CD4-positive, alpha-beta memory T cell (primary cell): ENCODE measurements around the gene OR4D9. TPM values are rescaled to one million over a fixed set of nuclear protein-coding genes. Genes with fewer than 3 reads are reported as not detected.

Source experiments
- CTCF ChIA-PET: fragments of 350-600 bp; sonication (Branson Sonifier 250); formaldehyde crosslinking; loops from one replicate; lab custom pipeline; 2021; ENCODE audit warnings: inconsistent platforms; ENCODE audit not compliant: partially characterized antibody; lab: Charles Lee
- POLR2A ChIA-PET: fragments of 350-600 bp; sonication (Branson Sonifier 250); formaldehyde crosslinking; loops from one replicate; lab custom pipeline; 2021; ENCODE audit not compliant: partially characterized antibody; lab: Charles Lee
- DNase-seq, 5 donors: peaks; one replicate each; pipeline versions ENCODE4 v3.0.0 to v3.0.0-alpha.2; 2020 to 2022; ENCODE audit warnings: mixed read lengths in 1 of 5
- H3K27ac ChIP-seq: one replicate; pipeline ENCODE4 v1.7.0; 2013; ENCODE audit warnings: low read depth, low read length
- H3K27me3 ChIP-seq: 2 replicates; pipeline ENCODE4 v1.7.0; 2013; ENCODE audit warnings: mild to moderate bottlenecking, low read length, moderate library complexity; ENCODE audit not compliant: insufficient read depth
- H3K36me3 ChIP-seq: 2 replicates; pipeline ENCODE4 v1.7.0; 2013; ENCODE audit warnings: mild to moderate bottlenecking, low read length, moderate library complexity; ENCODE audit not compliant: insufficient read depth
- H3K4me1 ChIP-seq: 2 replicates; pipeline ENCODE4 v1.7.0; 2013; ENCODE audit warnings: mild to moderate bottlenecking, low read length, moderate library complexity; ENCODE audit not compliant: insufficient read depth
- H3K4me3 ChIP-seq, 2 donors: one replicate each; pipeline ENCODE4 v1.7.0; 2013; ENCODE audit warnings: low read length in 2 of 2, mild to moderate bottlenecking in 1 of 2
- H3K9me3 ChIP-seq, 2 donors: one replicate each; pipeline ENCODE4 v1.7.0; 2013; ENCODE audit warnings: low read length in 2 of 2, control low read depth in 1 of 2; ENCODE audit not compliant: control insufficient read depth in 1 of 2
- H3K27ac Mint-ChIP-seq, 7 donors: one replicate each; pipeline ENCODE4 v1.8.0; 2020 to 2021; ENCODE audit warnings: mixed read lengths in 7 of 7, mild to moderate bottlenecking in 6 of 7, inconsistent platforms in 3 of 7, moderate library complexity in 3 of 7
- H3K27me3 Mint-ChIP-seq, 2 donors: one replicate each; pipeline ENCODE4 v1.8.0; 2020 to 2021; ENCODE audit warnings: mixed read lengths in 2 of 2
- H3K36me3 Mint-ChIP-seq, 2 donors: one replicate each; pipeline ENCODE4 v1.8.0; 2020 to 2021; ENCODE audit warnings: mixed read lengths in 2 of 2, inconsistent platforms in 1 of 2, mild to moderate bottlenecking in 1 of 2
- H3K4me1 Mint-ChIP-seq, 4 donors: one replicate each; pipeline ENCODE4 v1.8.0; 2020 to 2021; ENCODE audit warnings: mixed read lengths in 4 of 4, mild to moderate bottlenecking in 1 of 4
- H3K4me3 Mint-ChIP-seq, 8 donors: one replicate each; pipeline ENCODE4 v1.8.0; 2020 to 2021; ENCODE audit warnings: mixed read lengths in 8 of 8, mild to moderate bottlenecking in 7 of 8, moderate library complexity in 6 of 8, inconsistent platforms in 3 of 8
- H3K9me3 Mint-ChIP-seq, 8 donors: one replicate each; pipeline ENCODE4 v1.8.0; 2020 to 2021; ENCODE audit warnings: mixed read lengths in 8 of 8, mild to moderate bottlenecking in 5 of 8, inconsistent platforms in 3 of 8, moderate library complexity in 1 of 8
- intact Hi-C: fragments of 100-400 bp; cut with micrococcal nuclease; formaldehyde crosslinking; loops from one replicate; pipeline ENCODE4 v1.15.1; 2023
- polyA plus RNA-seq, 2 donors: library from polyadenylated mRNA; unstranded; fragments of 300-500 nt; fragmentation: Illumina TruSeq; gene quantifications; one replicate each; pipeline ENCODE4 v1.2.3, GENCODE V29; 2021
- total RNA-seq, 2 experiments: library from RNA; stranded (reverse); gene quantifications; one replicate each; pipeline ENCODE4 v1.2.3, GENCODE V29; 2021

OR4D9 gene
- total RNA-seq (not detected), polyA plus RNA-seq (not detected)

- Mint-ChIP-seq H3K27me3 (peaks cover 0 to 6% of the 10 kb centered on the region in 2 donors), H3K9me3 (no peaks in the 10 kb centered on the region), H3K4me3 (peak within 1 kb of the TSS in 6 of 8 donors; percentile 10 to 42 (median 33)), H3K27ac (peak within 1 kb of the TSS in 1 of 7 donors; percentile 23), H3K4me1 (peaks cover 10 to 26% (median 20%) of the 10 kb centered on the region in 4 donors), H3K36me3 (no peaks in the 10 kb centered on the region)
- Histone ChIP-seq H3K9me3 (no peaks in the 10 kb centered on the region), H3K36me3 (no peaks in the 10 kb centered on the region), H3K27ac (no peak within 1 kb of the TSS), H3K4me3 (no peak within 1 kb of the TSS), H3K27me3 (no peaks in the 10 kb centered on the region), H3K4me1 (peaks cover 19% of the 10 kb centered on the region)
- CTCF ChIA-PET, result no interaction called here
- intact Hi-C loops, result no loop called here
- POLR2A ChIA-PET, result interaction anchor here (0.9 kb wide), 1 partner anchor 26 kb away, joined by 3 read pairs; no protein-coding TSS in a partner anchor
- peak in 1 of 5 donors; percentile 6 for DNase-seq
Observed at GRCh38 chr11:59510941-59511589, at the start of gene OR4D9. TSS of gene OR4D9 (plus strand) at chr11:59511539. CDS start at chr11:59514913, 3,374 bp downstream.

- ChIA-PET CTCF (no interaction called here), POLR2A (no interaction called here)
- Histone ChIP-seq H3K36me3 (no peaks in the 10 kb centered on the region), H3K27me3 (no peaks in the 10 kb centered on the region), H3K9me3 (no peaks in the 10 kb centered on the region), H3K27ac (no peak overlapping the region), H3K4me1 (no peaks in the 10 kb centered on the region), H3K4me3 (no peak overlapping the region)
- no peak overlapping the region for H3K27ac Mint-ChIP-seq
- H3K27me3 Mint-ChIP-seq, result peaks cover 6 to 20% of the 10 kb centered on the region in 2 donors
- no peaks in the 10 kb centered on the region for H3K36me3 Mint-ChIP-seq
- H3K4me3 Mint-ChIP-seq, result no peak overlapping the region
- intact Hi-C loops, result no loop called here
- H3K4me1 Mint-ChIP-seq, result no peaks in the 10 kb centered on the region
- no peak for DNase-seq
- H3K9me3 Mint-ChIP-seq, result peaks cover 0 to 2% (median 0%) of the 10 kb centered on the region in 8 donors
Observed at GRCh38 chr11:59463190-59463641, 48.1 kb upstream of the OR4D9 start.

GRCh38 chr11:59473015-59473414 is 38.3 kb upstream of the OR4D9 start, which contains the start of gene OR4D10:
TSS of gene OR4D10 (plus strand) at chr11:59473315. CDS start at chr11:59477430, 4,115 bp downstream.
- Histone ChIP-seq H3K4me3 (no peak within 1 kb of the TSS), H3K36me3 (no peaks in the 10 kb centered on the region), H3K27me3 (no peaks in the 10 kb centered on the region), H3K27ac (no peak within 1 kb of the TSS), H3K9me3 (no peaks in the 10 kb centered on the region), H3K4me1 (no peaks in the 10 kb centered on the region)
- POLR2A ChIA-PET, result no interaction called here
- Mint-ChIP-seq H3K4me1 (peaks cover 0 to 2% (median under 1%) of the 10 kb centered on the region in 4 donors), H3K27ac (no peak within 1 kb of the TSS), H3K36me3 (no peaks in the 10 kb centered on the region), H3K9me3 (no peaks in the 10 kb centered on the region), H3K27me3 (peaks cover 9 to 15% of the 10 kb centered on the region in 2 donors), H3K4me3 (no peak within 1 kb of the TSS)
- DNase-seq, result no peak
- CTCF ChIA-PET, result no interaction called here
- intact Hi-C loops, result no loop called here

DNA sequence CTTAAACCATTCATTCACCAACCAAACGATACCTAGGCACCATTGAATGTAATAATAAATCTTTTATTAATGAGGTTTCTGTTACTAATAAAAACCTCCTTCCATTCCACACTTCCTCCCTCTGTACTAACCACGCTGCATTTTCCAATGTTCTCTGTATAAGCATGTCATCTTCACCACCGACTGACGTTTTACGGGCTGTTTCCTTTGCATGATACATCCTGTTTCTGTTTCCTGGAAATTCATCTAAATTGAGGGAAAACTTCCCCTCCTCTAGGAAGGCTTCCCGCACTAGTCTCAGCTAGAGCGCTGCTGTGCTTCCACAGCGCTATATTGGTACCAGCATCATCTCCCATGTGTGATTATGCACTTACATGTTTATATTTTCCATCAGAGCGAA is 36.2 kb upstream of the OR4D9 start:
- ChIA-PET CTCF (no interaction called here), POLR2A (no interaction called here)
- H3K36me3 ChIP-seq, result no peaks in the 10 kb centered on the region
- Mint-ChIP-seq H3K36me3 (no peaks in the 10 kb centered on the region), H3K4me1 (peaks cover 0 to 2% (median under 1%) of the 10 kb centered on the region in 4 donors), H3K9me3 (no peaks in the 10 kb centered on the region), H3K27ac (no peak overlapping the region), H3K27me3 (peaks cover 7 to 19% of the 10 kb centered on the region in 2 donors), H3K4me3 (no peak overlapping the region)
- no peak overlapping the region for H3K27ac ChIP-seq
- DNase-seq, result no peak
- intact Hi-C loops, result no loop called here
- H3K4me1 ChIP-seq, result no peaks in the 10 kb centered on the region
- H3K9me3 ChIP-seq, result no peaks in the 10 kb centered on the region
- no peaks in the 10 kb centered on the region for H3K27me3 ChIP-seq
- H3K4me3 ChIP-seq, result no peak overlapping the region

- intact Hi-C loops, result no loop called here
- ChIA-PET CTCF (no interaction called here), POLR2A (no interaction called here)
- Histone ChIP-seq H3K27me3 (no peaks in the 10 kb centered on the region), H3K4me1 (no peaks in the 10 kb centered on the region), H3K4me3 (no peak overlapping the region), H3K27ac (no peak overlapping the region), H3K36me3 (no peaks in the 10 kb centered on the region), H3K9me3 (no peaks in the 10 kb centered on the region)
- Mint-ChIP-seq H3K4me3 (no peak overlapping the region), H3K36me3 (no peaks in the 10 kb centered on the region), H3K4me1 (peaks cover 0 to 2% (median under 1%) of the 10 kb centered on the region in 4 donors), H3K9me3 (no peaks in the 10 kb centered on the region), H3K27ac (no peak overlapping the region), H3K27me3 (peaks cover 6 to 17% of the 10 kb centered on the region in 2 donors)
- DNase-seq, result no peak
Observed at GRCh38 chr11:59479906-59480305, 31.4 kb upstream of the OR4D9 start.

- POLR2A ChIA-PET, result no interaction called here
- Histone ChIP-seq H3K4me1 (no peaks in the 10 kb centered on the region), H3K27ac (no peak overlapping the region), H3K27me3 (no peaks in the 10 kb centered on the region), H3K4me3 (no peak overlapping the region), H3K9me3 (no peaks in the 10 kb centered on the region), H3K36me3 (no peaks in the 10 kb centered on the region)
- Mint-ChIP-seq H3K36me3 (no peaks in the 10 kb centered on the region), H3K4me3 (no peak overlapping the region), H3K27me3 (peaks cover 6 to 14% of the 10 kb centered on the region in 2 donors), H3K9me3 (no peaks in the 10 kb centered on the region), H3K27ac (no peak overlapping the region), H3K4me1 (no peaks in the 10 kb centered on the region)
- CTCF ChIA-PET, result no interaction called here
- intact Hi-C loops, result no loop called here
- DNase-seq, result no peak
Observed at GRCh38 chr11:59480359-59480758, 31.0 kb upstream of the OR4D9 start.

- Mint-ChIP-seq H3K4me1 (peaks cover 0 to 2% (median 0%) of the 10 kb centered on the region in 4 donors), H3K27me3 (peaks cover 17 to 19% of the 10 kb centered on the region in 2 donors), H3K27ac (no peak overlapping the region), H3K36me3 (no peaks in the 10 kb centered on the region), H3K4me3 (no peak overlapping the region), H3K9me3 (peaks cover 0 to 2% (median 0%) of the 10 kb centered on the region in 8 donors)
- Histone ChIP-seq H3K9me3 (no peaks in the 10 kb centered on the region), H3K27ac (no peak overlapping the region), H3K4me1 (no peaks in the 10 kb centered on the region), H3K27me3 (no peaks in the 10 kb centered on the region), H3K36me3 (no peaks in the 10 kb centered on the region), H3K4me3 (no peak overlapping the region)
- CTCF ChIA-PET, result no interaction called here
- intact Hi-C loops, result no loop called here
- no peak for DNase-seq
- POLR2A ChIA-PET, result no interaction called here
Observed at GRCh38 chr11:59501931-59502330, 9.4 kb upstream of the OR4D9 start.
